Measurements from ENCODE around the gene PRKG1. TPM values are rescaled to one million over a fixed set of nuclear protein-coding genes. Genes with fewer than 3 reads are reported as not detected.

The PRKG1 gene
- total RNA-seq, 4 donors from 2014 or later, result 26.5 to 72.3 (median 58.1) TPM

- TF ChIP-seq POLR2A (IDR thresholded peaks at IDR 0.05) (no peak), CTCF (IDR thresholded peaks at IDR 0.05) (no peak)
- no peak overlapping the region for H3K27ac ChIP-seq
- intact Hi-C loops (cut with DNase I), result no loop called here
Observed at GRCh38 chr10:51214207-51215196, 140.2 kb downstream of the PRKG1 start.

GRCh38 chr10:51215951-51216834 lies 141.9 kb downstream of the PRKG1 start:
- TF ChIP-seq POLR2A (IDR thresholded peaks at IDR 0.05) (no peak), CTCF (IDR thresholded peaks at IDR 0.05) (no peak)
- intact Hi-C loops (cut with DNase I), result no loop called here
- Histone ChIP-seq H3K4me3 (replicated peaks in 1 of 3) (no peak overlapping the region), H3K27ac (no peak overlapping the region), H3K9me3 (no peaks in the 10 kb centered on the region), H3K27me3 (no peaks in the 10 kb centered on the region), H3K4me1 (no peaks in the 10 kb centered on the region), H3K36me3 (no peaks in the 10 kb centered on the region)
- 80 to 87% methylated on average over 3 of the region's 3 CpGs for WGBS, 2 donors
- DNase-seq, result no peak

More at GRCh38 chr10:51214207-51215196, 140.2 kb downstream of the PRKG1 start:
- H3K27me3 ChIP-seq, result no peaks in the 10 kb centered on the region
- 75 to 80% methylated on average over 11 of the region's 11 CpGs for WGBS, 2 donors
- H3K4me3 ChIP-seq (replicated peaks in 1 of 3), result no peak overlapping the region
- DNase-seq, result no peak
- H3K9me3 ChIP-seq, result no peaks in the 10 kb centered on the region
- no peaks in the 10 kb centered on the region for H3K36me3 ChIP-seq
- H3K4me1 ChIP-seq, result no peaks in the 10 kb centered on the region

- Histone ChIP-seq H3K4me1 (no peaks in the 10 kb centered on the region), H3K4me3 (replicated peaks in 1 of 3) (no peak overlapping the region), H3K27ac (no peak overlapping the region), H3K27me3 (no peaks in the 10 kb centered on the region), H3K9me3 (no peaks in the 10 kb centered on the region), H3K36me3 (no peaks in the 10 kb centered on the region)
- WGBS, 2 donors, result 80 to 86% methylated on average over 1 of the region's 1 CpG
- intact Hi-C loops (cut with DNase I), result no loop called here
- DNase-seq, result no peak
- TF ChIP-seq CTCF (IDR thresholded peaks at IDR 0.05) (no peak), POLR2A (IDR thresholded peaks at IDR 0.05) (no peak)
Observed at GRCh38 chr10:51217505-51217904, 143.2 kb downstream of the PRKG1 start.

- WGBS, 2 donors, result 71 to 72% methylated on average over 5 of the region's 5 CpGs
- H3K27me3 ChIP-seq, result no peaks in the 10 kb centered on the region
- H3K9me3 ChIP-seq, result no peaks in the 10 kb centered on the region
- no peaks in the 10 kb centered on the region for H3K36me3 ChIP-seq
- TF ChIP-seq POLR2A (IDR thresholded peaks at IDR 0.05) (no peak), CTCF (IDR thresholded peaks at IDR 0.05) (no peak)
- no peak for DNase-seq
- H3K4me1 ChIP-seq, result peaks cover 14 to 26% of the 10 kb centered on the region in 2 donors
- no peak overlapping the region for H3K27ac ChIP-seq
- intact Hi-C loops (cut with DNase I), result no loop called here
- H3K4me3 ChIP-seq (replicated peaks in 1 of 3), result no peak overlapping the region
Observed at GRCh38 chr10:51224671-51225161, 150.4 kb downstream of the PRKG1 start.
